Testis (tissue), 2 donors: ENCODE data around the gene POLR3H.

Source experiments
- POLR2A ChIP-seq: fragments of 450-650 bp; IDR thresholded peaks from one replicate; pipeline ENCODE4 v1.6.1; 2017; ENCODE audit warnings: antibody characterized with exemption, mild to moderate bottlenecking, moderate library complexity
- TF ChIP-seq, protein P1 (sequence below), 3 experiments: fragments of 450-650 bp in 2 of 3; fragments of 200-600 bp in 1 of 3; sonication (generic) in 1 of 3; IDR thresholded peaks; one replicate each; pipeline ENCODE4 v1.5.1; 2016 to 2019; ENCODE audit warnings: antibody characterized with exemption in 3 of 3, mild to moderate bottlenecking in 2 of 3, moderate library complexity in 1 of 3

- TF ChIP-seq, protein P1, sequence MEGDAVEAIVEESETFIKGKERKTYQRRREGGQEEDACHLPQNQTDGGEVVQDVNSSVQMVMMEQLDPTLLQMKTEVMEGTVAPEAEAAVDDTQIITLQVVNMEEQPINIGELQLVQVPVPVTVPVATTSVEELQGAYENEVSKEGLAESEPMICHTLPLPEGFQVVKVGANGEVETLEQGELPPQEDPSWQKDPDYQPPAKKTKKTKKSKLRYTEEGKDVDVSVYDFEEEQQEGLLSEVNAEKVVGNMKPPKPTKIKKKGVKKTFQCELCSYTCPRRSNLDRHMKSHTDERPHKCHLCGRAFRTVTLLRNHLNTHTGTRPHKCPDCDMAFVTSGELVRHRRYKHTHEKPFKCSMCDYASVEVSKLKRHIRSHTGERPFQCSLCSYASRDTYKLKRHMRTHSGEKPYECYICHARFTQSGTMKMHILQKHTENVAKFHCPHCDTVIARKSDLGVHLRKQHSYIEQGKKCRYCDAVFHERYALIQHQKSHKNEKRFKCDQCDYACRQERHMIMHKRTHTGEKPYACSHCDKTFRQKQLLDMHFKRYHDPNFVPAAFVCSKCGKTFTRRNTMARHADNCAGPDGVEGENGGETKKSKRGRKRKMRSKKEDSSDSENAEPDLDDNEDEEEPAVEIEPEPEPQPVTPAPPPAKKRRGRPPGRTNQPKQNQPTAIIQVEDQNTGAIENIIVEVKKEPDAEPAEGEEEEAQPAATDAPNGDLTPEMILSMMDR (IDR thresholded peaks at IDR 0.05) = no peak
- TF ChIP-seq POLR2A = no peak
Measured at GRCh38 chr22:41487037-41487935, 57.0 kb downstream of the POLR3H start.
